ENCODE results near the gene GYPB.
"Not testable (repeated sequence)": the region's sequence is repeated elsewhere in the genome, so short reads cannot be mapped to it uniquely, and the experiment has no call there.

- not testable (repeated sequence) for TF ChIP-seq YY1 (IDR thresholded peaks at IDR 0.05; ENCODE audit: insufficient read depth, insufficient read length); SUZ12 (IDR thresholded peaks at IDR 0.05; ENCODE audit: extremely low read depth, insufficient read depth, insufficient read length); ZNF274 (IDR thresholded peaks at IDR 0.05; ENCODE audit: low read depth, low read length)
Measured at GRCh38 chr4:144024399-144025053, 5.3 kb upstream of the GYPB start.
